Measurements from ENCODE around the gene EVC. TPM values are rescaled to one million over a fixed set of nuclear protein-coding genes. Genes with fewer than 3 reads are reported as not detected.

Gene EVC
- total and polyA plus RNA-seq, 2 of the 4 experiments (the other 2 are of a cell fraction): 16.8 to 18.9 TPM

DNA sequence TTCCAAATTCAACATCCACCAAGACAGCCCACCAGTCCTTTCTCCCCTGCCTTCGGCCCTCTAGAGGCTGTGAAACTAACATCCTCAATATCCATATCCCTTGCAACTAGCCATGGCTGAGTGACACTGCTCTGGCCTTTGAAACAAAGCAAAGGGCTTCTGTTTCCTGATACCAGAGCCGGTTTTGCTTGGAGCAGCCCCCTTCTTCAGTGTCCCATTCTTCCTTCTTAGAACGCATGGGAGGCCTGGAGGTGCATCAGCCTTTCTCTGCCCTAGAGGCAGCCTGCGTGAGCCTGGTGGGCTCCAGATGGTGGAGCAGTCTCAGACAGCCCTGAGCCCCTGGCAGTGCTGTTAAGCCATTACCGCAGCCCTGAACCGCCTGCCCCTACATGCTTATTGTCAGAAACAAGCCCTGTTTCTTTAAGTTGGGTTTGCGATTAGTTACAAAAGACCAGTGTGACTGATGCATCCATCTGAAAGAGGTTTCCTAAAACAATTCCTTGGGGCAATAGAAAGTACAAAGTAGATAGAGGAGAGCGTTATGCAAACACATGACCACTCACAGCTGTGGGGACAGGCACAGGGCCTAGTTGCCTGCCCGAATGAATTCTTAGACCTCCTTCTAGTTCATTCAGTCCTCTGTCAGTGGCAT, 74.1 kb downstream of the EVC start:
- Histone ChIP-seq H3K9me3 (ENCODE audit: control insufficient read depth, insufficient read depth, low read length) (no peaks in the 10 kb centered on the region), H3K4me3 (ENCODE audit: insufficient read depth, low read depth, low read length) (no peak overlapping the region), H3K18ac (ENCODE audit: low read depth, low read length) (no peak overlapping the region), H2AFZ (replicated peaks; ENCODE audit: low read length, poor library complexity) (no peak overlapping the region), H4K8ac (ENCODE audit: low read depth in 2 of 2, low read length in 2 of 2) (no peak overlapping the region), H3K36me3 (ENCODE audit: control insufficient read depth, insufficient read depth, low read length) (peaks cover 50% of the 10 kb centered on the region), H3K23ac (ENCODE audit: low read depth, low read length) (no peak overlapping the region), H3K4ac (ENCODE audit: low read depth, low read length) (no peak overlapping the region), H3K27ac (ENCODE audit: insufficient read depth, low read length) (no peak overlapping the region), H3K56ac (ENCODE audit: extremely low read depth, insufficient read depth, low read length) (no peak overlapping the region), H2AK9ac (replicated peaks; ENCODE audit: low read depth, low read length, poor library complexity) (no peak overlapping the region), H3K9me1 (ENCODE audit: insufficient read depth, low read length) (peaks cover 23% of the 10 kb centered on the region), H3K27me3 (ENCODE audit: control insufficient read depth, insufficient read depth, low read length) (no peaks in the 10 kb centered on the region), H2BK5ac (ENCODE audit: low read depth, low read length, poor library complexity, severe bottlenecking) (peak overlapping the region; percentile 59), H4K5ac (ENCODE audit: low read depth, low read length) (no peak overlapping the region), H4K20me1 (ENCODE audit: insufficient read depth, low read length) (no peaks in the 10 kb centered on the region; the same call in 1 of the 2 replicates), H2BK20ac (ENCODE audit: low read depth, low read length) (no peak overlapping the region), H2BK15ac (ENCODE audit: low read depth, low read length) (no peak overlapping the region), H4K91ac (ENCODE audit: insufficient read depth, low read depth, low read length) (no peak overlapping the region), H3K14ac (replicated peaks; ENCODE audit: low read depth, low read length) (peak overlapping the region; percentile 48; the same call in 1 of the 2 replicates), H2BK120ac (ENCODE audit: low read depth, low read length) (no peak overlapping the region), H2AK5ac (ENCODE audit: low read depth, low read length) (peak overlapping the region; percentile 54; the same call in 1 of the 2 replicates), H3K9ac (ENCODE audit: low read depth, low read length) (no peak overlapping the region), H3K4me2 (ENCODE audit: low read depth, low read length) (no peak overlapping the region), H3K4me1 (ENCODE audit: control insufficient read depth, insufficient read depth, low read length) (peaks cover 11% of the 10 kb centered on the region), H3K79me1 (ENCODE audit: low read depth in 1 of 2, low read length in 2 of 2) (peaks cover 17 to 42% of the 10 kb centered on the region in 2 experiments)
- TF ChIP-seq MAZ (IDR thresholded peaks at IDR 0.05; ENCODE audit: borderline replicate concordance, low read depth, low read length) (no peak), MAFK (IDR thresholded peaks at IDR 0.05; ENCODE audit: low read depth, low read length) (no peak), FOS (IDR thresholded peaks at IDR 0.05; ENCODE audit: low read depth, low read length) (no peak), RCOR1 (IDR thresholded peaks at IDR 0.05; ENCODE audit: insufficient replicate concordance, low read length) (no peak), SMC3 (IDR thresholded peaks at IDR 0.05; ENCODE audit: low read depth, low read length) (no peak), NFE2L2 (IDR thresholded peaks at IDR 0.05; ENCODE audit: low read depth, low read length) (no peak), MXI1 (IDR thresholded peaks at IDR 0.05; ENCODE audit: borderline replicate concordance, low read depth, low read length) (no peak)
- TF ChIP-seq, protein P1, sequence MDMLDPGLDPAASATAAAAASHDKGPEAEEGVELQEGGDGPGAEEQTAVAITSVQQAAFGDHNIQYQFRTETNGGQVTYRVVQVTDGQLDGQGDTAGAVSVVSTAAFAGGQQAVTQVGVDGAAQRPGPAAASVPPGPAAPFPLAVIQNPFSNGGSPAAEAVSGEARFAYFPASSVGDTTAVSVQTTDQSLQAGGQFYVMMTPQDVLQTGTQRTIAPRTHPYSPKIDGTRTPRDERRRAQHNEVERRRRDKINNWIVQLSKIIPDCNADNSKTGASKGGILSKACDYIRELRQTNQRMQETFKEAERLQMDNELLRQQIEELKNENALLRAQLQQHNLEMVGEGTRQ (IDR thresholded peaks at IDR 0.05; ENCODE audit: low read depth, low read length): no peak
- TF ChIP-seq, protein P2, sequence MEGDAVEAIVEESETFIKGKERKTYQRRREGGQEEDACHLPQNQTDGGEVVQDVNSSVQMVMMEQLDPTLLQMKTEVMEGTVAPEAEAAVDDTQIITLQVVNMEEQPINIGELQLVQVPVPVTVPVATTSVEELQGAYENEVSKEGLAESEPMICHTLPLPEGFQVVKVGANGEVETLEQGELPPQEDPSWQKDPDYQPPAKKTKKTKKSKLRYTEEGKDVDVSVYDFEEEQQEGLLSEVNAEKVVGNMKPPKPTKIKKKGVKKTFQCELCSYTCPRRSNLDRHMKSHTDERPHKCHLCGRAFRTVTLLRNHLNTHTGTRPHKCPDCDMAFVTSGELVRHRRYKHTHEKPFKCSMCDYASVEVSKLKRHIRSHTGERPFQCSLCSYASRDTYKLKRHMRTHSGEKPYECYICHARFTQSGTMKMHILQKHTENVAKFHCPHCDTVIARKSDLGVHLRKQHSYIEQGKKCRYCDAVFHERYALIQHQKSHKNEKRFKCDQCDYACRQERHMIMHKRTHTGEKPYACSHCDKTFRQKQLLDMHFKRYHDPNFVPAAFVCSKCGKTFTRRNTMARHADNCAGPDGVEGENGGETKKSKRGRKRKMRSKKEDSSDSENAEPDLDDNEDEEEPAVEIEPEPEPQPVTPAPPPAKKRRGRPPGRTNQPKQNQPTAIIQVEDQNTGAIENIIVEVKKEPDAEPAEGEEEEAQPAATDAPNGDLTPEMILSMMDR (conservative IDR thresholded peaks at IDR 0.05; ENCODE audit: low read depth, low read length): no peak
- TF ChIP-seq, protein P3, sequence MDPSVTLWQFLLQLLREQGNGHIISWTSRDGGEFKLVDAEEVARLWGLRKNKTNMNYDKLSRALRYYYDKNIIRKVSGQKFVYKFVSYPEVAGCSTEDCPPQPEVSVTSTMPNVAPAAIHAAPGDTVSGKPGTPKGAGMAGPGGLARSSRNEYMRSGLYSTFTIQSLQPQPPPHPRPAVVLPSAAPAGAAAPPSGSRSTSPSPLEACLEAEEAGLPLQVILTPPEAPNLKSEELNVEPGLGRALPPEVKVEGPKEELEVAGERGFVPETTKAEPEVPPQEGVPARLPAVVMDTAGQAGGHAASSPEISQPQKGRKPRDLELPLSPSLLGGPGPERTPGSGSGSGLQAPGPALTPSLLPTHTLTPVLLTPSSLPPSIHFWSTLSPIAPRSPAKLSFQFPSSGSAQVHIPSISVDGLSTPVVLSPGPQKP (IDR thresholded peaks at IDR 0.05; ENCODE audit: borderline replicate concordance, low read depth, low read length): no peak
- DNase-seq (no peak), ATAC-seq (ENCODE audit: low read depth) (no peak; the same call in 1 of the 2 replicates)
- BruUV-seq (replicated peaks): no TSS peak
- ChIA-PET CTCF (interaction anchor here (0.6 to 0.7 kb wide), 2 partner anchors 24 to 628 kb away, joined by 3 to 4 read pairs; no protein-coding TSS in a partner anchor), POLR2A (ENCODE audit: unreplicated experiment) (no interaction called here)
- intact Hi-C loops (cut with micrococcal nuclease) (no loop called here), in situ Hi-C loops (cut with MboI; ENCODE audit: low sequenced_read_pairs) (no loop called here), dilution Hi-C loops (cut with HindIII; ENCODE audit: low sequenced_read_pairs, unreplicated experiment) (no loop called here)
- WGBS, 2 experiments (ENCODE audit: extremely low coverage in 2 of 2, insufficient read length in 1 of 2): 95% methylated on average over 3 of the region's 9 CpGs; no CpG with 5 or more reads in 1 of the 2 experiments

Measured in IMR-90 (cell line).